22Rv1 (cell line): ENCODE results near the gene POC1A.
A peak's percentile ranks its signal among the peaks of the same experiment; 100 is the strongest.
"Not testable (repeated sequence)": the region's sequence is repeated elsewhere in the genome, so short reads cannot be mapped to it uniquely, and the experiment has no call there.

Source experiments
- H3K27ac ChIP-seq: fragments of 450-650 bp; 2 replicates; pipeline ENCODE4 v1.5.1; 2017
- CTCF ChIP-seq: fragments of 450-650 bp; IDR thresholded peaks from 2 replicates; pipeline ENCODE4 v1.5.1; 2017; ENCODE audit warnings: mild to moderate bottlenecking
- ZFX ChIP-seq: fragments of 450-650 bp; IDR thresholded peaks from 2 replicates; pipeline ENCODE4 v1.6.1; 2017; ENCODE audit warnings: antibody characterized with exemption, borderline replicate concordance

Gene POC1A

GRCh38 chr3:52167240-52167639 is 13.0 kb upstream of the POC1A start:
- TF ChIP-seq ZFX, result no peak
- no peak for TF ChIP-seq CTCF

GRCh38 chr3:52162250-52162872 is 8.1 kb upstream of the POC1A start:
- no peak for TF ChIP-seq ZFX
- TF ChIP-seq CTCF, result no peak

More at GRCh38 chr3:52167240-52167639, 13.0 kb upstream of the POC1A start:
- no peak overlapping the region for H3K27ac ChIP-seq

DNA sequence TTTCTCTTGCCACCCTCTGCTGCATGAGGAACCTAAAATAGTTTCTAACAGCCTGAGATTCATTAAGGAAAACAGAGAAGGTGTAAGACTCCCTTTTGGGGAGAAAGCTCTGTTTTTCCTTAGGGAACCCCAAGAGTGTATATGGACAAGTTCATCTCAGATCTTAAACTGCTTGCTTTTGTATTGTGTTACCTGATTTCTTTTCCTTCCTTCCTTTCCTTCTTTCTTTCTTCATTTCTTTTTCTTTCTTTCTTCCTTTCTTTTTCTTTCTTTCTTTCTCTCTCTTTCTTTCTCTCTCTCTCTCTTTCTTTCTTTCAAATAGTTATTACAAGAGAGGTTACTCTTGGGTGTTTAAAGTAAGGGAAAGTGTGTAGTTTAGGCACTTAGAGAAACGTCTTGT is 5.3 kb upstream of the POC1A start:
- TF ChIP-seq CTCF, result no peak
- TF ChIP-seq ZFX, result no peak

More at GRCh38 chr3:52162250-52162872, 8.1 kb upstream of the POC1A start:
- H3K27ac ChIP-seq, result no peak overlapping the region

GRCh38 chr3:52155912-52156311 is 1.7 kb upstream of the POC1A start:
- H3K27ac ChIP-seq, result no peak overlapping the region
- TF ChIP-seq CTCF (no peak), ZFX (no peak)

More for the DNA sequence above, 5.3 kb upstream of the POC1A start:
- H3K27ac ChIP-seq, result no peak overlapping the region

- TF ChIP-seq CTCF (peak; percentile 22; the same call in 1 of the 2 replicates), ZFX (no peak)
- peak overlapping the region; percentile 90 for H3K27ac ChIP-seq
Observed at GRCh38 chr3:52153389-52154096, 680 bp downstream of the POC1A start.

DNA sequence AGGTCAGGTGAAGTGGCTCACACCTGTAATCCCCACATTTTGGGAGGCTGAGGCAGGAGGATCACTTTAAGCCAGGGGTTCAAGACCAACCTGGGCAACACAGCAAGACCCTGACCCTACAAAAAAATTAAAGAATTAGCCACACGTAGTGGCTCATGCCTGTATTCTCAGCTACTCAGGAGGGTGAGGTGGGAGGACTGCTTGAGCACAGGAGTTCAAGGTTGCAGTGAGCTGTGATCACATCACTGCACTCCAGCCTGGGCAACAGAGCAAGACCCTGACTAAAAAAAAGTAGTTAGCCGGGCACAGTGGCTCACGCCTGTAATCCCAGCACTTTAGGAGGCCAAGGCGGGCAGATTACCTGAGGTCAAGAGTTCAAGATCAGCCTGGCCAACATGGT is 2.2 kb downstream of the POC1A start:
- H3K27ac ChIP-seq, result not testable (repeated sequence)

DNA sequence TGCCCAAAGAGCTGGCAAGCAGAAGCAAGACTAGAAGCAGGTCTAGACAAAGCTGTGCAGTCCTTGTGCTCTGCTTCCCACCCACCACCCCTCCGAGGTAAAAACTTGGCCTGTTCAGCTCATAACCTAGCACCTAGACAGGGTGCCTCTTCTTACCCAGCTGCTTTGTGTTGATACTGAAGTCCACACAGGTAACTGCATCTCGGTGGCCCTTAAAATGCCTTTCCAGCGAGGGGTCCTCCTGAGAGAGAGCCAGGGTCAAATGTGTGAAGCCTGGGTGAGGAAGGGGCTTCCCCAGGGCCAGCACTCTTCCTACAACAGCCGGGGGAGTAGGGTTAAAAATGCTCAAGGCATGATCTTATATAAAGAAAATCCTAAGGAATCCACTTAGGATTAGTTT is 3.4 kb downstream of the POC1A start:
- TF ChIP-seq CTCF, result no peak
- no peak overlapping the region for H3K27ac ChIP-seq
